Measurements from ENCODE around the gene FILIP1L. TPM values are rescaled to one million over a fixed set of nuclear protein-coding genes. Genes with fewer than 3 reads are reported as not detected.

The FILIP1L gene
- total RNA-seq, 1 experiment from 2014 or later: 15.5 TPM

GRCh38 chr3:99864289-99864688, 250.0 kb downstream of the FILIP1L start:
- H3K4me1 ChIP-seq: no peaks in the 10 kb centered on the region
- peaks cover 9% of the 10 kb centered on the region for H3K9me3 Mint-ChIP-seq (ENCODE audit: unreplicated experiment)
- H3K27me3 Mint-ChIP-seq (ENCODE audit: insufficient read depth, unreplicated experiment): no peaks in the 10 kb centered on the region
- no peak for TF ChIP-seq CTCF (IDR thresholded peaks at IDR 0.05; ENCODE audit: insufficient read depth in 1 of 2, low read depth in 1 of 2, low read length in 1 of 2, severe bottlenecking in 1 of 2, unreplicated experiment in 1 of 2)
- intact Hi-C loops (cut with micrococcal nuclease; ENCODE audit: unreplicated experiment): no loop called here
- H3K36me3 ChIP-seq (ENCODE audit: control insufficient read depth, insufficient read depth, low read length): peaks cover 3% of the 10 kb centered on the region
- H3K9me3 ChIP-seq: no peaks in the 10 kb centered on the region
- peaks cover 74% of the 10 kb centered on the region for H3K36me3 Mint-ChIP-seq (ENCODE audit: insufficient read depth, unreplicated experiment)
- no TSS peak for BruUV-seq (replicated peaks)
- peaks cover 18% of the 10 kb centered on the region for H3K4me1 Mint-ChIP-seq (ENCODE audit: low read depth, unreplicated experiment)
- ChIA-PET CTCF (no interaction called here), POLR2A (no interaction called here)
- DNase-seq: no peak
- no peak overlapping the region for H3K4me3 ChIP-seq (ENCODE audit: low read depth, low read length)
- no peaks in the 10 kb centered on the region for H3K27me3 ChIP-seq (replicated peaks; ENCODE audit: control insufficient read depth, insufficient read depth, low read length)
- H3K4me3 Mint-ChIP-seq (ENCODE audit: unreplicated experiment): no peak overlapping the region
- H3K27ac Mint-ChIP-seq (ENCODE audit: unreplicated experiment): no peak overlapping the region

- Histone ChIP-seq H3K4me1 (no peaks in the 10 kb centered on the region), H3K27me3 (replicated peaks; ENCODE audit: control insufficient read depth, insufficient read depth, low read length) (no peaks in the 10 kb centered on the region), H3K9me3 (no peaks in the 10 kb centered on the region), H3K4me3 (ENCODE audit: low read depth, low read length) (no peak overlapping the region), H3K36me3 (ENCODE audit: control insufficient read depth, insufficient read depth, low read length) (peaks cover 3% of the 10 kb centered on the region)
- Mint-ChIP-seq H3K27me3 (ENCODE audit: insufficient read depth, unreplicated experiment) (no peaks in the 10 kb centered on the region), H3K36me3 (ENCODE audit: insufficient read depth, unreplicated experiment) (peaks cover 74% of the 10 kb centered on the region), H3K4me1 (ENCODE audit: low read depth, unreplicated experiment) (peaks cover 18% of the 10 kb centered on the region), H3K9me3 (ENCODE audit: unreplicated experiment) (peaks cover 9% of the 10 kb centered on the region), H3K27ac (ENCODE audit: unreplicated experiment) (no peak overlapping the region), H3K4me3 (ENCODE audit: unreplicated experiment) (no peak overlapping the region)
- no TSS peak for BruUV-seq (replicated peaks)
- intact Hi-C loops (cut with micrococcal nuclease; ENCODE audit: unreplicated experiment): no loop called here
- no peak for TF ChIP-seq CTCF (IDR thresholded peaks at IDR 0.05; ENCODE audit: insufficient read depth in 1 of 2, low read depth in 1 of 2, low read length in 1 of 2, severe bottlenecking in 1 of 2, unreplicated experiment in 1 of 2)
- POLR2A ChIA-PET: no interaction called here
- no peak for DNase-seq
- CTCF ChIA-PET: no interaction called here
Observed at GRCh38 chr3:99863588-99863987, 250.7 kb downstream of the FILIP1L start.

- Mint-ChIP-seq H3K27ac (ENCODE audit: unreplicated experiment) (no peak overlapping the region), H3K36me3 (ENCODE audit: insufficient read depth, unreplicated experiment) (peaks cover 73% of the 10 kb centered on the region), H3K9me3 (ENCODE audit: unreplicated experiment) (peaks cover 9% of the 10 kb centered on the region), H3K4me1 (ENCODE audit: low read depth, unreplicated experiment) (peaks cover 18% of the 10 kb centered on the region), H3K27me3 (ENCODE audit: insufficient read depth, unreplicated experiment) (no peaks in the 10 kb centered on the region), H3K4me3 (ENCODE audit: unreplicated experiment) (no peak overlapping the region)
- TF ChIP-seq CTCF (IDR thresholded peaks at IDR 0.05; ENCODE audit: insufficient read depth in 1 of 2, low read depth in 1 of 2, low read length in 1 of 2, severe bottlenecking in 1 of 2, unreplicated experiment in 1 of 2): no peak
- Histone ChIP-seq H3K36me3 (ENCODE audit: control insufficient read depth, insufficient read depth, low read length) (peaks cover 1% of the 10 kb centered on the region), H3K9me3 (no peaks in the 10 kb centered on the region), H3K4me3 (ENCODE audit: low read depth, low read length) (no peak overlapping the region), H3K4me1 (no peaks in the 10 kb centered on the region), H3K27me3 (replicated peaks; ENCODE audit: control insufficient read depth, insufficient read depth, low read length) (no peaks in the 10 kb centered on the region)
- CTCF ChIA-PET: no interaction called here
- DNase-seq: no peak
- POLR2A ChIA-PET: no interaction called here
- BruUV-seq (replicated peaks): no TSS peak
- intact Hi-C loops (cut with micrococcal nuclease; ENCODE audit: unreplicated experiment): no loop called here
Observed at GRCh38 chr3:99863002-99863401, 251.3 kb downstream of the FILIP1L start.
